ENCODE measurements around the gene MRPS15. TPM values are rescaled to one million over a fixed set of nuclear protein-coding genes. Genes with fewer than 3 reads are reported as not detected.

Gene MRPS15
- total RNA-seq, 1 donor from 2014 or later = 101 TPM

- intact Hi-C loops (cut with micrococcal nuclease) = loop anchor here (2.0 to 5.0 kb wide), 2 partner anchors 35 to 99 kb away; partner anchors contain the start of gene EVA1B
Measured at GRCh38 chr1:36421649-36422048, 42.5 kb downstream of the MRPS15 start.

- intact Hi-C loops (cut with micrococcal nuclease) = loop anchor here (1.0 to 5.0 kb wide), 5 partner anchors 34 to 322 kb away; partner anchors contain the start of gene EVA1B
Measured at GRCh38 chr1:36420836-36421317, 43.3 kb downstream of the MRPS15 start.

GRCh38 chr1:36420409-36420808 is 43.8 kb downstream of the MRPS15 start:
- intact Hi-C loops (cut with micrococcal nuclease) = loop anchor here (1.0 to 5.0 kb wide), 5 partner anchors 34 to 321 kb away; partner anchors contain the start of gene EVA1B

- intact Hi-C loops (cut with micrococcal nuclease) = no loop called here
Measured at GRCh38 chr1:36419569-36419968, 44.6 kb downstream of the MRPS15 start.

- intact Hi-C loops (cut with micrococcal nuclease) = no loop called here
Measured at GRCh38 chr1:36419140-36419539, 45.0 kb downstream of the MRPS15 start.

- intact Hi-C loops (cut with micrococcal nuclease) = no loop called here
Measured at GRCh38 chr1:36417931-36418330, 46.3 kb downstream of the MRPS15 start.

GRCh38 chr1:36415661-36416326 is 48.4 kb downstream of the MRPS15 start:
- intact Hi-C loops (cut with micrococcal nuclease) = no loop called here

- intact Hi-C loops (cut with micrococcal nuclease) = no loop called here
Measured at GRCh38 chr1:36414384-36414783, 49.8 kb downstream of the MRPS15 start.

- intact Hi-C loops (cut with micrococcal nuclease) = no loop called here
Measured at GRCh38 chr1:36411674-36412648, 52.2 kb downstream of the MRPS15 start.

- intact Hi-C loops (cut with micrococcal nuclease) = no loop called here
Measured at GRCh38 chr1:36408479-36408878, 55.7 kb downstream of the MRPS15 start.

- intact Hi-C loops (cut with micrococcal nuclease) = no loop called here
Measured at GRCh38 chr1:36406440-36406839, 57.7 kb downstream of the MRPS15 start.

Other genes starting within 250 kb of the MRPS15 start
- gene THRAP3, start 239.9 kb downstream of the MRPS15 start, total RNA-seq = 147 and 152 TPM in 2 replicates
- gene SH3D21, start 158.0 kb downstream of the MRPS15 start, total RNA-seq = 6.7 and 7.6 TPM in 2 replicates
- 8.3 and 9.0 TPM in 2 replicates for gene EVA1B, start 140.7 kb downstream of the MRPS15 start, total RNA-seq
- 48.7 and 52.8 TPM in 2 replicates for gene STK40, start 78.5 kb downstream of the MRPS15 start, total RNA-seq
- gene LSM10, start 66.5 kb downstream of the MRPS15 start, total RNA-seq = 44.1 and 44.8 TPM in 2 replicates
- 0.82 and 0.89 TPM in 2 replicates for gene OSCP1, start 13.9 kb downstream of the MRPS15 start, total RNA-seq
- 0.93 and 1.2 TPM in 2 replicates for gene CSF3R, start 18.5 kb upstream of the MRPS15 start, total RNA-seq